AG04449 (cell line): ENCODE results near the gene SPTB.
A peak's percentile ranks its signal among the peaks of the same experiment; 100 is the strongest.

Experiments
- CTCF ChIA-PET: fragments of 350-600 bp; formaldehyde crosslinking; extraction: SDS; loops from one replicate; lab custom pipeline; 2021; ENCODE audit warnings: antibody characterized with exemption; lab: Yijun Ruan, JAX
- POLR2A ChIA-PET: fragments of 400-600, 350-600 bp; formaldehyde crosslinking; extraction: SDS; loops from one replicate; lab custom pipeline; 2020; ENCODE audit warnings: antibody characterized with exemption, inconsistent platforms; lab: Yijun Ruan, JAX
- DNase-seq: peaks from one replicate; pipeline ENCODE4 v3.0.0-alpha.2; 2010; ENCODE audit warnings: low read depth, low spot score
- H3K4me3 ChIP-seq: 2 replicates; pipeline ENCODE4 v1.5.1; 2011; ENCODE audit warnings: low read depth, mild to moderate bottlenecking, control low read depth, low read length
- CTCF ChIP-seq: IDR thresholded peaks from one replicate; pipeline ENCODE4 v1.5.1; 2011; ENCODE audit warnings: mild to moderate bottlenecking, moderate library complexity, low read length, control low read depth, inconsistent platforms; ENCODE audit not compliant: insufficient read depth; ENCODE audit errors: missing control alignments

SPTB gene

GRCh38 chr14:64850369-64851137 lies 29.2 kb downstream of the SPTB start:
- no peak for DNase-seq
- ChIA-PET CTCF (no interaction called here), POLR2A (no interaction called here)
- no peak overlapping the region for H3K4me3 ChIP-seq
- TF ChIP-seq CTCF: no peak

- POLR2A ChIA-PET: no interaction called here
- CTCF ChIA-PET: no interaction called here
- no peak for TF ChIP-seq CTCF
- DNase-seq: no peak
- no peak overlapping the region for H3K4me3 ChIP-seq
Observed at GRCh38 chr14:64849940-64850339, 29.8 kb downstream of the SPTB start.

GRCh38 chr14:64848239-64848638 lies 31.5 kb downstream of the SPTB start:
- ChIA-PET CTCF (interaction anchor here (0.8 to 15.1 kb wide), 7 partner anchors 8 to 83 kb away, joined by 3 to 219 read pairs (median 3); no protein-coding TSS in a partner anchor), POLR2A (no interaction called here)
- no peak overlapping the region for H3K4me3 ChIP-seq
- DNase-seq: no peak
- no peak for TF ChIP-seq CTCF

GRCh38 chr14:64846319-64846718 lies 33.4 kb downstream of the SPTB start:
- no peak for DNase-seq
- no peak overlapping the region for H3K4me3 ChIP-seq
- CTCF ChIA-PET: interaction anchor here (1.3 to 15.1 kb wide), 4 partner anchors 11 to 45 kb away, joined by 4 to 219 read pairs (median 13); no protein-coding TSS in a partner anchor
- POLR2A ChIA-PET: no interaction called here
- no peak for TF ChIP-seq CTCF

- DNase-seq: peak; percentile 55
- CTCF ChIA-PET: interaction anchor here (1.3 to 15.1 kb wide), 5 partner anchors 11 to 46 kb away, joined by 4 to 219 read pairs (median 4); no protein-coding TSS in a partner anchor
- TF ChIP-seq CTCF: no peak
- POLR2A ChIA-PET: no interaction called here
- no peak overlapping the region for H3K4me3 ChIP-seq
Observed at GRCh38 chr14:64845878-64846277, 33.8 kb downstream of the SPTB start.

GRCh38 chr14:64844969-64845536 lies 34.7 kb downstream of the SPTB start:
- ChIA-PET CTCF (interaction anchor here (0.7 to 15.1 kb wide), 6 partner anchors 10 to 48 kb away, joined by 3 to 219 read pairs (median 4); no protein-coding TSS in a partner anchor), POLR2A (no interaction called here)
- DNase-seq: no peak
- no peak overlapping the region for H3K4me3 ChIP-seq
- TF ChIP-seq CTCF: no peak
